MG63 (cell line): ENCODE data around the gene PRKAB1. TPM values are rescaled to one million over a fixed set of nuclear protein-coding genes. Genes with fewer than 3 reads are reported as not detected.
"Not testable (repeated sequence)": the region's sequence is repeated elsewhere in the genome, so short reads cannot be mapped to it uniquely, and the experiment has no call there.

Source experiments
- DNase-seq: peaks from one replicate; pipeline ENCODE4 v3.0.0-alpha.2; 2020
- H3K27me3 ChIP-seq: fragments of 250-450 bp; sonication (Bioruptor Pico); 2 replicates; pipeline ENCODE4 v1.5.1; 2020; ENCODE audit warnings: mild to moderate bottlenecking, moderate library complexity
- H3K36me3 ChIP-seq: fragments of 250-450 bp; sonication (Bioruptor Pico); 2 replicates; pipeline ENCODE4 v1.5.1; 2020; ENCODE audit warnings: mild to moderate bottlenecking, moderate library complexity
- H3K4me3 ChIP-seq: fragments of 250-450 bp; sonication (Bioruptor Pico); 2 replicates; pipeline ENCODE4 v1.5.1; 2020; ENCODE audit warnings: mild to moderate bottlenecking, moderate library complexity
- H3K9me3 ChIP-seq: fragments of 250-450 bp; sonication (Bioruptor Pico); 2 replicates; pipeline ENCODE4 v1.5.1; 2020; ENCODE audit warnings: mild to moderate bottlenecking, moderate library complexity
- total RNA-seq: library from RNA; depleted of rRNA; stranded (reverse); fragments of >200 nt; shearing (Covaris generic); gene quantifications from 2 replicates; pipeline ENCODE4 v1.2.3, GENCODE V29; 2014; ENCODE audit warnings: low replicate concordance

PRKAB1 gene
- total RNA-seq, 1 experiment from 2014 or later: 12.0 TPM

DNA sequence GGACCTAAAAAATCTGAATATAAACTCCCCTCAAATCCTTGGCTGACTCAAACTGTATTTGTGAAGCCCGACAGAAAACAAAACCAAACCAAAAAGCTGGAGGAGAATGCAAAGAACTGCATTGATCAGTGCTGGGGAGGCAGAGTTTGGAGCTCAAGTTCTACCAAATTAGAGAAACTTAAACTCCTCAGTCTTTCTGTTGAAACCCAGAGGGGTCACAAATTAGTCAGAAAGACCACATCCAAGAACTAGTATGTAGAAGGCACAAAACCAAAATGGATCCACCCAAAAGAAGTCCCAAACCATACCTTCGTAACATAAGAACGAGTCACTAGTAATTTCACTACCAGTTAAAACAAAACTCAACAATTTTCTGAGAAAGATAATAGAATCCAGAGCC lies 15.3 kb upstream of the PRKAB1 start:
- DNase-seq: no peak
- Histone ChIP-seq H3K9me3 (no peaks in the 10 kb centered on the region), H3K36me3 (no peaks in the 10 kb centered on the region), H3K4me3 (no peak overlapping the region), H3K27me3 (0 out of 2 replicates have a peak, but pooled peaks cover 2% of the 10 kb centered on the region)

DNA sequence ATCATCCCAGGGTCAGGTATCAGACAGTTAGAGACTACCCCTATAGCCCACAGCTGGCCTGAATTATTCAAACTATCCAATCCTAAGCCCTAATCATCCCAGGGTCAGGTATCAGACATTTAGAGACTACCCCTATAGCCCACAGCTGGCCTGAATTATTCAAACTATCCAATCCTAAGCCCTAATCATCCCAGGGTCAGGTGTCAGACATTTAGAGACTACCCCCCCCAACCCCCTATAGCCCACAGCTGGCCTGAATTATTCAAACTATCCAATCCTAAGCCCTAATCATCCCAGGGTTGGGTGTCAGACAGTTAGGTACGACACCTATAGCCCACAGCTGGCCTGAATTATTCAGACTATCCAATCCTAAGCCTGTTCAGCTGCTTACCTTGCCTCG lies 10.9 kb upstream of the PRKAB1 start:
- H3K27me3 ChIP-seq, DNase-seq, H3K4me3 ChIP-seq, H3K36me3 ChIP-seq, H3K9me3 ChIP-seq: not testable (repeated sequence)

DNA sequence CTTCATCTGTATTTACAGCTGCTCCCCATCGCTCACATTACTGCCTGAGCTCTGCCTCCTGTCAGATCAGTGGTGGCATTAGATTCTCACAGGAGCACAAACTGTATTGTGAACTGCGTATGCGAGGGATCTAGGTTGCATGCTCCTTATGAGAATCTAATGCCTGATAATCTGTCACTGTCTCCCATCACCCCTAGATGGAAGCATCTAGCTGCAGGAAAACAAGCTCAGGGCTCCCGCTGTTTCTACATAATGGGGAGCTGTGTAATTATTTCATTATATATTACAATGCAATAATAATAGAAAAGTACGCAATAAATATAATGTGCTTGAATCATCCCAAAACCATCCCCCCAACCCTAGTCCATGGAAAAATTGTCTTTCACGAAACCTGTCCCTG lies 9.8 kb upstream of the PRKAB1 start:
- H3K9me3 ChIP-seq, DNase-seq, H3K4me3 ChIP-seq, H3K36me3 ChIP-seq, H3K27me3 ChIP-seq: not testable (repeated sequence)

GRCh38 chr12:119659289-119659897 lies 8.5 kb upstream of the PRKAB1 start:
- Histone ChIP-seq H3K27me3 (peaks cover 8% of the 10 kb centered on the region), H3K4me3 (no peak overlapping the region), H3K9me3 (no peaks in the 10 kb centered on the region), H3K36me3 (no peaks in the 10 kb centered on the region)
- no peak for DNase-seq

- Histone ChIP-seq H3K4me3 (no peak overlapping the region), H3K9me3 (no peaks in the 10 kb centered on the region), H3K36me3 (no peaks in the 10 kb centered on the region), H3K27me3 (peaks cover 8% of the 10 kb centered on the region)
- DNase-seq: no peak
These were observed 7.9 kb upstream of the PRKAB1 start for GRCh38 chr12:119660076-119660475.

- Histone ChIP-seq H3K36me3 (no peaks in the 10 kb centered on the region), H3K27me3 (peaks cover 8% of the 10 kb centered on the region), H3K9me3 (no peaks in the 10 kb centered on the region), H3K4me3 (no peak overlapping the region)
- DNase-seq: no peak
These were observed 6.1 kb upstream of the PRKAB1 start for GRCh38 chr12:119661882-119662281.

DNA sequence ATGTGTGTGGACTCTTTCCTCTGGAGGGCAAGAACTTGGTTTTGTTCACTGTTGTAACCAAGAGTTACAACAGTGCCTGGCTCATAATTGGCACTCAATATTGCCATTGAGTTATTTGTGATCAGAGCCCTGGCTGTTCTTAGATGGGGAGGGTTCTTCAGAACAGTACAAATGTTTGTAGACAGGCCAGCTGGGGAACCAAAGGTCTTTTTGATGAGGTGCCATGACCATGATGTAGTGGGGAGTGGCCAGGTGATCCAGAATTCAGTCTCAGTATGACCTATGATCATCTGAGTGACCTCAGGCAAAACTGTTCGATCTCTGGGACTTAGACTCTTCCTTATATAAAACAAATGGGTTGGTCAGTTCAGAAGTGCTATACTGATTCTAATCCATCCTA lies 3.3 kb upstream of the PRKAB1 start:
- H3K4me3 ChIP-seq: no peak overlapping the region
- peaks cover 8% of the 10 kb centered on the region for H3K27me3 ChIP-seq
- no peaks in the 10 kb centered on the region for H3K9me3 ChIP-seq
- DNase-seq: no peak
- H3K36me3 ChIP-seq: 0 out of 2 replicates have a peak, but pooled peaks cover 3% of the 10 kb centered on the region

DNA sequence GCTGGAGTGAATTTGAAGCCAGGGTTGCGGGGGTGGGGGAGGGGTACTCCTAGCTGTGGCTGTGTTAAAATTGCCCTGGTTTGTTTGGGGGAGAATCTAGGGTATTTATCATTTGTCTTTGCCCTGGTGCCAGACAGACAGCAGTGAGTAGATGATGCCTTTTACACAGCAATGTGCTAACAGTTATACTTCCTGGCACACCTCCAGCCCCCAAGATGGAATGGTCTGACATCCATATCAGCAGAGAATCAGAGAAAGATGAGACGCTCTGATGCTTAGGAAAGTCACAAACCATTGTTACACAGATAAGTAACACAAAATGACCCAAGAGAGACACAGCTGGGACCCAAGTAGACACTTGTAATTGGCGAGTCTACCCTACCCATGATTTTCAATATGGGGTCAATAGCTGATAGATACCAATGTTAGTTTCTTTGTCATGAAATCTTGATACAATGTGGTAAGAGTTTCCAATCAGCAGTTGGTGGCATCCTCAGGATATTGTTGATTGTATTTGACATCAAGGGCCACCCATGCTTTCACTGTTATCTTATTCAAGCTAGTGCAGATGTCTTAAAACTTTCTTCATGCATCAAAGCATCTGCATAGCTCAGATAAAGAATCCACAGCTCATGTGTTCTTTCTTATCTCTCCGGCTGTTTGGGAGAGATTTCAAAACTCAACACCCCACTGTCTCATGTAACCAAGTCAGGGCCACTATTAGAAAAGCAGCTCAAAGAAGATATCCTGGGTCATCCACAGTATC lies 2.6 kb upstream of the PRKAB1 start:
- 0 out of 2 replicates have a peak, but pooled peaks cover 3% of the 10 kb centered on the region for H3K36me3 ChIP-seq

GRCh38 chr12:119666226-119666795 lies 1.6 kb upstream of the PRKAB1 start:
- H3K27me3 ChIP-seq: no peaks in the 10 kb centered on the region
- H3K9me3 ChIP-seq: no peaks in the 10 kb centered on the region
- no peak overlapping the region for H3K4me3 ChIP-seq
- peaks cover 8% of the 10 kb centered on the region for H3K36me3 ChIP-seq
- DNase-seq: no peak

More for the DNA sequence above, 2.6 kb upstream of the PRKAB1 start:
- DNase-seq: no peak
- Histone ChIP-seq H3K27me3 (peaks cover 4% of the 10 kb centered on the region; the same call in 1 of the 2 replicates), H3K4me3 (no peak overlapping the region), H3K9me3 (no peaks in the 10 kb centered on the region)

DNA sequence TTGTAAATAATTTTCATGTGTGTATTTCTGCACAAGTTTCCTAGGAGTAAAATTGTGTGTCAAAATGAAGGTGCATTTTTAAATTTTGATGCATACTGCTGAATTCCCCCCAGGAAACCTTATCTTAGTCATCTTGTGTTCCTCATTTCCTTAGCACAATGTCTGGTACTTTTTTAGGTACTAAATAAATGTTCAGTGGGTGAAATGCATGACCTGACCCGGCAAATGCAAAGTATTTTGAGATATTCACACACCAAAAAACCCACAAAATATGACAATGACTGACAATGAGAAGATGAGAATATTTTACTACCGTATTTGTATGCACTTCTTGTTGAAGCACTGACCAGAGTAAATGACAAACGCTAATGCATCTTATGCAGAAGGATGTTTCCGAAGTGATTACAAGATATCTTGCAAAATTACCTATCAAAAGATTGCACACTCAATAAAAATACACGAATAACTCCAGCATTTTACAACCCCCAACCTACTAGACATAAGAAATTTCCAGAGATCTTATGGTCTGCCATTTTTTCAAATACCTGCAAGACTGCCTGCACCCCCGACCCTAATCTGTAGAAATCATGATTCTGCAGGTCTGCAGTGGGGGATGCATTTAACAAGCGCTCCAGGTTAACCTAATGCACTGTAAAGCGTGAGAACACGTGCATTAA lies 895 bp upstream of the PRKAB1 start:
- no peaks in the 10 kb centered on the region for H3K9me3 ChIP-seq
- peak overlapping the region; percentile 99 for H3K4me3 ChIP-seq
- no peak for DNase-seq
- no peaks in the 10 kb centered on the region for H3K27me3 ChIP-seq
- peaks cover 15% of the 10 kb centered on the region for H3K36me3 ChIP-seq

DNA sequence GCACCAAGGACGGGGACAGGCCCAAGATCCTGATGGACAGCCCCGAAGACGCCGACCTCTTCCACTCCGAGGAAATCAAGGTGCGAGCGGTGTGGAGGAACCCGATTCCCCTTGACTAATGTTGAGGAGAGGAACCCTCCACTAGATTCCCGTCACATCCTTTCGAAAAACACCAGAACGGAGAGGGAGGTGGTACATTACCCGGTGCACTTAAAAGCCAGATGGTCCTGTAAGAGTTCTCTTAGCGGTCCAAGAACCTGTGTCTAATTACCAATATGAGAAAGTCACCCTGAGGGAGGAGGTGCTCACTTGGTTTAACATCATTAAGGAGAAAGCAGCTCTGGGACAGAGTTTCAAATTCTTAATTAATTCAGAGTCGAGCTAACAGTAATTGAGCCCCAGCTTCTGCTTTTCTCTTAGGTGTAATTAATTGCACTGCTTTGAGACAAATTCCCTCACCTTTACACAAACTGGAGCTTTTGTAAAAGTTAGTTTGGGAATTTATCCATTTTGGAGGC lies 450 bp downstream of the PRKAB1 start:
- Histone ChIP-seq H3K9me3 (no peaks in the 10 kb centered on the region), H3K27me3 (no peaks in the 10 kb centered on the region), H3K4me3 (peak overlapping the region; percentile 99), H3K36me3 (peaks cover 29% of the 10 kb centered on the region)
- DNase-seq: no peak

DNA sequence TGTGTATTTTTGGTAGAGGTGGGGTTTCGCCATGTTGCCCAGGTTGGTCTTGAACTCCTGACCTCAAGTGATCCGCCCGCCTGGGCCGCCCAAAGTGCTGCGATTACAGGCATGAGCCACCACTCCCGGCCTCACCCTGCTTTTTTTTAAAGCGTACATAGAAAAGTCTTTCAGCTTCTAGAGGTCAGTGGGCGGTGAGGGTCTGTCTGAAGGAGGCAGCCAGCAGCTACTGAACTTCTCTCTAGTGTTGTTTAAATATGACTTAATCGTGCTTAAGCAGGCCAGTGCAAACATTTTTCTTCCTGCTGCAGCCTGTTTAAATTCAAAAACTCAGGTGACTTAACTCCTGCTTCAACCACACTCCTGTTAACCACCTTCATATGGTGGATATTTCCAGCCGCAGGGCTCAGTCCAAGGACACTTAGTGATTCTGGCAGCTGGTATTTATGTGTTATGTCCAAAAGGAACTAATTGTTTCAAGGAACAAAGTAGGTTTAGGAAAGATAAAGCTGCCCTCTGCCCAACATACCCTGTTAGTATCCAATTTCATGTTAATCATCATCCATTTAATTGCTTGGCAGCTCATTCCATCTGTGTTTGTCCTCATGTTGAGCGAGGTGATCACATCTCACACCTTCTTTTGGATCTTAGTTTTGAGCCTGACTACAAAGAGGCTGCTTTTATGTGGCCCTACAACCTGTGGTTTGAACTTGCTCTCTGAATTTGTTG lies 2.0 kb downstream of the PRKAB1 start:
- H3K27me3 ChIP-seq: no peaks in the 10 kb centered on the region
- H3K36me3 ChIP-seq: peaks cover 39% of the 10 kb centered on the region
- DNase-seq: no peak
- no peaks in the 10 kb centered on the region for H3K9me3 ChIP-seq
- H3K4me3 ChIP-seq: no peak overlapping the region

DNA sequence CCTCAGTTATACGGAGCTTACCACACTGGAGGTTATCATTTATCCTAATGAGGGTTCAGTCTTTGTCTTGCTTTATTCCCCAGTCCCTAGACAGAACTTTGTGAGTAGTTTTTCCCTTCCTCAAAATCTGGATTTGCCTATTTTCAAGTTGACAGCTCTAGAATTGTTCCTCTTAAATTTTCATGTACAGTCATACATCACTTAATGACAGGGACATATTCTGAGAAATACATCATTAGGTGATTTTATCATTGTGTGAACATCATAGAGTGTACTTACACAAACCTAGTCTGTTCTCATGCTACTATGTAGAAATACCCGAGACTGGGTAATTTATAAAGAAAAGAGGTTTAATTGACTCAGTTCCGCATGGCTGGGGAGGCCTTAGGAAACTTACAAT lies 3.1 kb downstream of the PRKAB1 start:
- Histone ChIP-seq H3K36me3 (peaks cover 49% of the 10 kb centered on the region), H3K27me3 (no peaks in the 10 kb centered on the region), H3K4me3 (no peak overlapping the region), H3K9me3 (no peaks in the 10 kb centered on the region)
- DNase-seq: no peak

GRCh38 chr12:119672194-119672593 lies 4.3 kb downstream of the PRKAB1 start:
- DNase-seq: no peak
- Histone ChIP-seq H3K36me3 (peaks cover 60% of the 10 kb centered on the region), H3K27me3 (no peaks in the 10 kb centered on the region), H3K9me3 (no peaks in the 10 kb centered on the region), H3K4me3 (no peak overlapping the region)

GRCh38 chr12:119673634-119674033 lies 5.7 kb downstream of the PRKAB1 start:
- DNase-seq: no peak
- Histone ChIP-seq H3K36me3 (peaks cover 69% of the 10 kb centered on the region), H3K27me3 (no peaks in the 10 kb centered on the region), H3K4me3 (no peak overlapping the region), H3K9me3 (no peaks in the 10 kb centered on the region)

GRCh38 chr12:119674560-119674959 lies 6.6 kb downstream of the PRKAB1 start:
- H3K27me3 ChIP-seq: no peaks in the 10 kb centered on the region
- no peaks in the 10 kb centered on the region for H3K9me3 ChIP-seq
- no peak overlapping the region for H3K4me3 ChIP-seq
- H3K36me3 ChIP-seq: peaks cover 72% of the 10 kb centered on the region
- DNase-seq: no peak
